MM.1S (cell line): ENCODE results near the gene RPUSD1.
"Not testable (repeated sequence)": the region's sequence is repeated elsewhere in the genome, so short reads cannot be mapped to it uniquely, and the experiment has no call there.

Source experiments
- CTCF ChIP-seq: fragments of 300-600 bp; sonication (generic); IDR thresholded peaks from 2 replicates; pipeline ENCODE4 v1.5.1; 2016; ENCODE audit warnings: antibody characterized with exemption, low read length, mixed read lengths
- EZH2 ChIP-seq: fragments of 300-600 bp; sonication (generic); optimal IDR thresholded peaks from 2 replicates; pipeline ENCODE3; 2017; ENCODE audit warnings: low read depth, mild to moderate bottlenecking, antibody characterized with exemption, low read length, mixed read lengths

DNA sequence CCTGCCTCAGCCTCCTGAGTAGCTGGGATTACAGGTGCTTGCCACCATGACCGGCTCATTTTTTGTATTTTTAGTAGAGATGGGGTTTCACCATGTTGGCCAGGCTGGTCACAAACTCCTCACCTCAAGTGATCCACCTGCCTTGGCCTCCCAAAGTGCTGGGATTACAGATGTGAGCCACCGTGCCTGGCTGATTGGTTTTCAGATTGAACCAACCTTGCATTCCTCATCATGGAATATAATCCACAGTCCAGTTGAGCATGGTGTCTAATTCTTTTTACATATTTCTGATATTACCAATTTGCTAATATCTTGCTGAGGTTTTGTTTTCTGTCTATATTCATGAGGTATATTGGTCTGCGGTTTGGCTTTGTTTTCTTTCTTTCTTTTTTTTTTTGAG, 48.6 kb upstream of the RPUSD1 start:
- not testable (repeated sequence) for TF ChIP-seq CTCF, EZH2
